ENCODE results near the gene PCLO.
"Not testable (repeated sequence)": the region's sequence is repeated elsewhere in the genome, so short reads cannot be mapped to it uniquely, and the experiment has no call there.

Gene PCLO

GRCh38 chr7:82964150-82964882, 198.4 kb downstream of the PCLO start:
- no peak for DNase-seq (ENCODE audit: low read depth in 2 of 2)

- no peak for DNase-seq (ENCODE audit: low read depth in 2 of 2)
Observed at GRCh38 chr7:82961240-82961639, 201.4 kb downstream of the PCLO start.

- no peak for DNase-seq (ENCODE audit: low read depth in 2 of 2)
Observed at GRCh38 chr7:82959528-82959927, 203.2 kb downstream of the PCLO start.

GRCh38 chr7:82957521-82957920, 205.2 kb downstream of the PCLO start:
- DNase-seq (ENCODE audit: low read depth in 2 of 2): no peak

GRCh38 chr7:82953324-82954027, 209.2 kb downstream of the PCLO start:
- DNase-seq (ENCODE audit: low read depth in 2 of 2): no peak

GRCh38 chr7:82950436-82950835, 212.2 kb downstream of the PCLO start:
- no peak for DNase-seq (ENCODE audit: low read depth in 2 of 2)

- DNase-seq (ENCODE audit: low read depth in 2 of 2): no peak
Observed at GRCh38 chr7:82945480-82945879, 217.2 kb downstream of the PCLO start.

GRCh38 chr7:82945056-82945455, 217.6 kb downstream of the PCLO start:
- DNase-seq (ENCODE audit: low read depth in 2 of 2): no peak

- DNase-seq (ENCODE audit: low read depth in 2 of 2): no peak
Observed at GRCh38 chr7:82932516-82932915, 230.2 kb downstream of the PCLO start.

- no peak for DNase-seq (ENCODE audit: low read depth in 2 of 2)
Observed at GRCh38 chr7:82926477-82926876, 236.2 kb downstream of the PCLO start.

- no peak for DNase-seq (ENCODE audit: low read depth in 2 of 2)
Observed at GRCh38 chr7:82925331-82925730, 237.4 kb downstream of the PCLO start.

- no peak for DNase-seq (ENCODE audit: low read depth in 2 of 2)
Observed at GRCh38 chr7:82906502-82906901, 256.2 kb downstream of the PCLO start.

- DNase-seq (ENCODE audit: low read depth in 2 of 2): no peak
Observed at GRCh38 chr7:82904871-82905270, 257.8 kb downstream of the PCLO start.

GRCh38 chr7:82901098-82901497, 261.6 kb downstream of the PCLO start:
- DNase-seq (ENCODE audit: low read depth in 2 of 2): not testable (repeated sequence)

GRCh38 chr7:82897500-82897899, 265.2 kb downstream of the PCLO start:
- DNase-seq (ENCODE audit: low read depth in 2 of 2): no peak

- not testable (repeated sequence) for DNase-seq (ENCODE audit: low read depth in 2 of 2)
Observed at GRCh38 chr7:82894341-82894740, 268.3 kb downstream of the PCLO start.

- no peak for DNase-seq (ENCODE audit: low read depth in 2 of 2)
Observed at GRCh38 chr7:82886324-82886723, 276.4 kb downstream of the PCLO start.

GRCh38 chr7:82865856-82866255, 296.8 kb downstream of the PCLO start:
- DNase-seq (ENCODE audit: low read depth in 2 of 2): no peak

- no peak for DNase-seq (ENCODE audit: low read depth in 2 of 2)
Observed at GRCh38 chr7:82859106-82859850, 303.4 kb downstream of the PCLO start.

GRCh38 chr7:82851121-82851520, 311.6 kb downstream of the PCLO start:
- no peak for DNase-seq (ENCODE audit: low read depth in 2 of 2)

- DNase-seq (ENCODE audit: low read depth in 2 of 2): no peak
Observed at GRCh38 chr7:82841828-82842227, 320.9 kb downstream of the PCLO start.

GRCh38 chr7:82840061-82840460, 322.6 kb downstream of the PCLO start:
- DNase-seq (ENCODE audit: low read depth in 2 of 2): no peak

GRCh38 chr7:82839555-82839954, 323.1 kb downstream of the PCLO start:
- DNase-seq (ENCODE audit: low read depth in 2 of 2): no peak

Data from activated CD8-positive, alpha-beta memory T cell treated with anti-CD3 and anti-CD28 coated beads for 4 hours (primary cell).